Measurements from ENCODE around the gene TMEM60.

- no peak for TF ChIP-seq CTCF (IDR thresholded peaks at IDR 0.05)
- TF ChIP-seq POLR2A (IDR thresholded peaks at IDR 0.05), result no peak
Measured at GRCh38 chr7:77796960-77797359, 1.3 kb downstream of the TMEM60 start.
